NCI-H460 (cell line): Measurements from ENCODE around the gene MARCKS. TPM values are rescaled to one million over a fixed set of nuclear protein-coding genes. Genes with fewer than 3 reads are reported as not detected.

Experiments used
- total RNA-seq: library from RNA; depleted of rRNA; stranded (reverse); fragments of >200 nt; shearing (Covaris generic); gene quantifications from 2 replicates; pipeline ENCODE4 v1.2.3, GENCODE V29; 2014; rRNA removed

Gene MARCKS
- total RNA-seq, 1 experiment from 2014 or later: 10.1 TPM

Other genes starting within 250 kb of the MARCKS start
- 68.6 and 75.2 TPM in 2 replicates for gene HDAC2, start 113.8 kb downstream of the MARCKS start, total RNA-seq